GM21367 (cell line): ENCODE data around the gene E2F1.
"Not testable (repeated sequence)": the region's sequence is repeated elsewhere in the genome, so short reads cannot be mapped to it uniquely, and the experiment has no call there.

ENCODE experiments used
- ATAC-seq: cut with Tn5 transposase; IDR thresholded peaks from one replicate; pipeline ENCODE4 v1.9.1; 2021; ENCODE audit not compliant: unreplicated experiment

The E2F1 gene

DNA sequence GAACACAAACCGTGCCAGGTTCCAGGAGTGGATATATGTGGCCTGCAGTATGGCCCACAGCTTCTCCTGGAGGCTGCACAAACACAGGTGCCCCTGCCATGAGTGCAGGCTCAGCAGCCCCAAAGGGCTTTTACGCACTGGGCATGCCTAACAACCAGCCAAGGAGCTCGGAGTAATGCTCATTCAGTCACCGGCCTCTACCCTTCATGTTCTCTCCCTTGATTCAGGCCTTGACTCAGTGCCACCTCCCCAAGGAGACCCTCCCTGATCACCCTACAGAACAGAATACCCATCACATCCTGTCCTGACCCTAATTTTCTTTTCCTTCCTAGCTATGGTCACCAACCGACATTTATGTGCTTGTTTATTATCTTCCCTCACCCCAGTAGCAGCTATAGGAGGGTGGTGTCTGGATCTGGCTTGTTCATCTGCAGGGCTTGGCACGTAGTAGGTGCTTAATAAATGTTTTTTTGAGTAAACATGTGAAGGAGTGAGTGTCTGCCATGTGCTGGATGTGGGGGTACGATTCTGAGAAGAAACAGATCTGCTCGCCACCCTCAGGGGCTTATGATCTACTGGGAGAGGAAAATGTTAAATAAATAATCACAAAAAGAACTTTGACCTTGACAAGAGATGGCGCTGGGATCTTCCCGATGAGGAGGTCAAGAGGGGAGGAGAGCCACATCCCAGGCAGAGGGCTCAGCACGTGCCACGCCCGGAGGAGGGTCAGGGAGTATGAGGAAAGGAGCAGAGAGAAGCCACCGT is 24.7 kb upstream of the E2F1 start:
- no peak for ATAC-seq

GRCh38 chr20:33709905-33710541 is 23.8 kb upstream of the E2F1 start:
- no peak for ATAC-seq

GRCh38 chr20:33709398-33709797 is 23.2 kb upstream of the E2F1 start:
- ATAC-seq: no peak

GRCh38 chr20:33707668-33708067 is 21.5 kb upstream of the E2F1 start:
- ATAC-seq: no peak

- ATAC-seq: no peak
Measured at GRCh38 chr20:33704197-33704924, 18.2 kb upstream of the E2F1 start.

DNA sequence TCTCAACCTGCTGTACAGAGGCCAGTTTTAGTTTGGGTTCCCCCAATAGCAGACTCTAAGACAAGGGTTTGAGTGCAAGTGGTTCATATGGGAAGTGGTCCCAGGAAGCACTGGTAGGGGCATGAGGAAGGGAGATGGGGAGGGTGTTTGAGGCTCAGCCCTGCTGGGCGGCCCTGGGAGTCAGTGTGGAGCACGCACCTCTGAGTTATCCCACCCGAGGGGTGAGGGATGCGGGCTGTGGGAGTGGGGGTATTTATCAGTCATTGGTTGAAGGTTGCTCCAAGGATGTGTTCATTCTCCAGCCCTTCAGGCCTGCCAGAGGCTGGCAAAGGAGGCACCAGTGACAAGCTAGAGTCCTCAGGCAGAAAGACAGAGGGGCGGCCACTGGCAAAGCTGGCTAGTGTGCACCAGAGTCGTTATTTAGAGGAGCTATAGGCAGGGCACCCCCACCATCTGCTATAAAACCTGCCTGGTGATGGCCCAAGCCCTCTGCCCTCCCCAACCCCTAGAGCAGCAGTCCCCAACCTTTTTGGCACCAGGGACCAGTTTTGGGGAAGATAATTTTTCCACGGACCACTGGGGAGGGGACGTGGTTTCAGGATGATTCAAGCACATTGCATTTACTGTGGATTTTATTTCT is 17.4 kb upstream of the E2F1 start:
- ATAC-seq: no peak

GRCh38 chr20:33702861-33703260 is 16.7 kb upstream of the E2F1 start:
- ATAC-seq: no peak

- no peak for ATAC-seq
Measured at GRCh38 chr20:33701629-33702450, 15.7 kb upstream of the E2F1 start.

- not testable (repeated sequence) for ATAC-seq
Measured at GRCh38 chr20:33700696-33701441, 14.7 kb upstream of the E2F1 start.

DNA sequence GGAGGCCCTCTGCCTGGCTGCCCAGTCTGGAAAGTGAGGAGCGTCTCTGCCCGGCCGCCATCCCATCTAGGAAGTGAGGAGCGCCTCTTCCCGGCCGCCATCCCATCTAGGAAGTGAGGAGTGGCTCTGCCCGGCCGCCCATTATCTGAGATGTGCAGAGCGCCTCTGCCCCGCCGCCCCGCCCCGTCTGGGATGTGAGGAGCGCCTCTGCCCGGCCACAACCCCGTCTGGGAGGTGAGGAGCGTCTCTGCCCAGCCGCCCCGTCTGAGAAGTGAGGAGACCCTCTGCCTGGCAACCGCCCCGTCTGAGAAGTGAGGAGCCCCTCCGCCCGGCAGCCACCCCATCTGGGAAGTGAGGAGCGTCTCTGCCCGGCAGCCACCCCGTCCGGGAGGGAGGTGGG is 12.8 kb upstream of the E2F1 start:
- not testable (repeated sequence) for ATAC-seq

DNA sequence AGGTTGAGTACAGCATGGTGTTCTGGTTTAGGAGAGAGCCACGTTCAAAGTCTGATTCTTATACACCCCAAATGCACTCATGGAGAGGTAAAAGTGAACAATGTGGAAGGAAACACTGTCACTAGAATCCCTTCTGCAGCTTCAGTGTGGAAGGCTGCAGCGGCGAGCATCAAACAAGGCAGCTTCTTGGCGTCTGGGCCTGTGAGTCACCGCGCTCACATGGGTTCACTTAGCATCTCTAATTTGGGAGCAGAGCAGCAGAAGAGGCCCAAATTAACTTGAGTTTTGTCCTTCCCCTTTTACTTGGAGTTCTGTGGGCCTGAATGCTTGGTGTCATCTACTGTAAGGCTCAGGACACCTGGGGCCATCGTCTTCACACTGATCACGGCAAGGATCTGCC is 10.9 kb upstream of the E2F1 start:
- ATAC-seq: no peak

DNA sequence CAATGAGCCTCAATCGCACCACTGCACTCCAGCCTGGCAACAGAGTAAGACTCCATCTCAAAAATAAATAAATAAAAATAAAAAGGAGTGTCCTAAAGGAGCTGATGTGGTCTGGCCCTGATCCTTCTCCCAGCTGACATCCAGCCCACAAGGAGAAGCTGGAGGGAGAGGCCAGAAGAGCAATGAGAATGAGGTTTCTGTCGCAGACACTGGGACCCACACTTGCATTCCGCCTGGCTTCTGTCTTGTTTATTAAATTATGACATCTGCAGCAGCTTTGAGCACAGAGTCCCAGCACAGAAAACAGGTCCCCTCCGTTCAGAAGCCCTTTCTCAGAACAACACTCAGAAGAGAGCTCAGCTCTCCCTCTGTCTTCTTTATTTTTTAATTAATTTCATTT is 10.3 kb upstream of the E2F1 start:
- ATAC-seq: no peak

DNA sequence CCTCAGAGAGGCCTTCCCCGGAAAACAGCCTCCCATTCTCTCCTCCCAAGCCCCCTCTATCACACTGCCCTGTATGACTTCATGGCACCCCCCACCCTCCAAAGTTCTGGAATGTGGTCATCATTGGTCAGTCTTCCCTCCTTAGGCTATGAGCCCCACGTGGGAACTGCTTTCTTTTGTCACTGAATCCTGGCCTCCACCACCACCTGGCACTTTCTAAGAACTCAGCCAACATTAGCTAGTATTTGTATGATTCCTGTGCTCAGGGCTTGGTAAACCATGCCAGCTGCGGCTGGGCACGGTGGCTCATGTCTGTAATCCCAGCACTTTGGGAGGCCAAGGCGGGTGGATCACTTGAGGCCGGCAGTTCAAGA is 8.4 kb upstream of the E2F1 start:
- ATAC-seq: no peak

DNA sequence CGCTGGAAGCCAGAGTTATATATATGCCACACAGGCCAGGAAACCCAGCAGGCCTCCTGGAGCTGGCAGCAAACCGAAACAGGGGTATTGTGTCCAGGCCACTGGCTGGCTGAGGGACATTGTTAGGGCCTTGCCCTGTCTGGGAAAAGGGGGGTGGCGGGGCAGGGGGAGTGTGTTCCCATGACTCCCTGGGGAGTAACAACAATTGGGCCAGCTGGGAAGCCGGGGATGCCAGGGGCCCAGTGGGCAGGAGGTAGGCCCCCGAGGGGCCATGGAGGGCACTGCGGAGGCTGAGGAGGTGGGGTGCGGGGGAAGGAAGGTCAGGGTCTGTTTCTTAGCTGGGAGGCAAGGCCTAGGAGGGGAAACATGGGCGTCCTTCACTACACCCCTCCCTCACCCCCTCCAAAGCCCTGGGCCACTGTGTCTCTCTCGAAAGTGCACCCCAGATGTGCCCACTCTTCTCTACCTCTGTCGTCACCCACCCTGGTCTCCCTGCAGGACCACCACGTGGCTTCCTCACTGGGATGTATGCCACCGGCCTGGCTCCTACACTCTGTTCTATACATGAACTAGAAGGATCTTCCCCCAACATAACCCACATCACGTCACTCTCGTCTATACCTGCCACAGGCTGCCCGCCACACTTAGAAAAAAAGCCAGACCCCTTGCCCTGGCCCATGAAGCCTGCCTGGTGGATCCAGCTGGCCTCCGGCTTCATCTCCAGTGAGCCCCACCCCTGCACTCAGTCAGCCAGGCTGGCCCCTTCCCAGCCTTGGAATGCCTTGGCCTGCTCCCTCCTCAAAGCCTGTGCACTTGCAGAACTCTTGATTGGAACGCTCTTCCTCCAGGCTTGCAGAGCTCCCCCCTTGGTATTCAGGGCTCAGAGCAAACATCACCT is 7.8 kb upstream of the E2F1 start:
- ATAC-seq: no peak

GRCh38 chr20:33693289-33693688 is 7.1 kb upstream of the E2F1 start:
- ATAC-seq: no peak

- ATAC-seq: no peak
Measured at GRCh38 chr20:33689973-33690372, 3.8 kb upstream of the E2F1 start.

DNA sequence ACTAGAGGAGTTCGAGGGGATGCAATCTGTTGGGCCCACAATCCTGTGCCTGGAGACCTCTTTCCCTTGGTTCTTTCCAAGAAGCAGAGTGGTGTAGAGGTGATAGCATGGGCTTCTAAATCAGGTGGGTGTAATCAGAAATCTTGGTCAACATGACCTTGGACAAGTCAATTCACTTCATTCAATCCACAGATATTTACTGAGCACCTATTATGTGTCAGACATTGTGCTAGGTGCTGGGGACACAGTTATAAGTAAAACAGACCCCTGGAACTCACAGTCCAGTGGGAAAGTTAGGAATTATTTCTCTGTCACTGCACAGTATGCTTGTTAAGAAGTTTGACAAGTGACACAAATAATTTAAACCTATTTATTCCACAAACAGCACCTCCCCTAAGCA is 3.3 kb upstream of the E2F1 start:
- ATAC-seq: no peak

GRCh38 chr20:33688938-33689424 is 2.8 kb upstream of the E2F1 start:
- no peak for ATAC-seq
